Tibial artery (tissue), 4 donors: ENCODE data around the gene RPP14.

ENCODE experiments used
- DNase-seq, 2 donors: peaks; one replicate each; pipeline ENCODE4 v3.0.0-alpha.2; 2019
- H3K27ac ChIP-seq, 2 donors: fragments of 200-600 bp; sonication (generic) in 1 of 2; 1 replicate in 1 of 2; 2 replicates in 1 of 2; pipeline ENCODE4 v1.5.1; 2018 to 2019; ENCODE audit warnings: mild to moderate bottlenecking in 1 of 2
- H3K27me3 ChIP-seq, 2 donors: fragments of 200-600 bp; sonication (generic) in 1 of 2; one replicate each; pipeline versions ENCODE4 v1.5.1 to v1.6.0; 2016 to 2019
- H3K36me3 ChIP-seq, 3 donors: fragments of 200-600 bp; sonication (generic) in 2 of 3; one replicate each; pipeline ENCODE4 v1.5.1; 2016 to 2019; ENCODE audit warnings: mild to moderate bottlenecking in 2 of 3
- H3K4me1 ChIP-seq, 4 donors: fragments of 200-600 bp; sonication (generic) in 2 of 4; 1 replicate in 3 of 4; 2 replicates in 1 of 4; pipeline ENCODE4 v1.5.1; 2016 to 2019
- H3K4me3 ChIP-seq, 2 donors: fragments of 200-600 bp; sonication (generic) in 1 of 2; 1 replicate in 1 of 2; 2 replicates in 1 of 2; pipeline ENCODE4 v1.5.1; 2018 to 2019; ENCODE audit warnings: mild to moderate bottlenecking in 2 of 2
- H3K9me3 ChIP-seq, 3 donors: fragments of 200-600 bp; sonication (generic) in 1 of 3; one replicate each; pipeline ENCODE4 v1.5.1; 2016 to 2019
- CTCF ChIP-seq, 2 experiments: fragments of 200-600 bp in 1 of 2; fragments of 450-650 bp in 1 of 2; IDR thresholded peaks; one replicate each; pipeline ENCODE4 v1.5.1; 2017 to 2019; ENCODE audit warnings: antibody characterized with exemption in 2 of 2, mild to moderate bottlenecking in 1 of 2, moderate library complexity in 1 of 2
- intact Hi-C: fragments of 100-400 bp; cut with DNase I; formaldehyde crosslinking; loops from one replicate; pipeline ENCODE4 v1.15.0; 2023; ENCODE audit warnings: low total_unique reads

Gene RPP14

DNA sequence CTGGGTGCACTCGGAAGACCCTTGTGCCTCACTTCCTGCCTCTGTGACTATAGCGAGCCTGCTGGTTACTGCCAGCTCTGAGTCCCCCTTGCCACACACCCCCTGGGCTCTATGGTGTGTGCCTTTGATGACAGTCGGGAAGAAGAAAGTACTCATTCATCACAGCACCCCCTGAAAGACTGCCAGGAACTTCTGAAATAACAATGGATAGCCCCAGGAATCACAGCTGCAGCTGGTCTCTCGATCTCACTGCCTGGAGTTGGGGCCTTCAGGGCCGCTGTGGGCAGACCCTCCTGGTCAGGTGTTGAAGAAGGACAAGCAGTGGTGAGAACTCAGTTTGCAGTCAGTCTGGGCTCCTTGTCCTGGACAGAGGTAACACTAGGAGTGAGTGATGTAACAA is 9.8 kb upstream of the RPP14 start:
- no peak overlapping the region for H3K4me3 ChIP-seq
- no peaks in the 10 kb centered on the region for H3K9me3 ChIP-seq
- peaks cover 0 to 19% of the 10 kb centered on the region in 2 donors for H3K27me3 ChIP-seq
- no peaks in the 10 kb centered on the region for H3K4me1 ChIP-seq
- DNase-seq = no peak
- intact Hi-C loops = loop anchor here (5.0 kb wide), 1 partner anchor 119 kb away; no protein-coding TSS in a partner anchor
- no peak overlapping the region for H3K27ac ChIP-seq
- TF ChIP-seq CTCF (IDR thresholded peaks at IDR 0.05) = no peak
- H3K36me3 ChIP-seq = peaks cover 0 to 12% (median 0%) of the 10 kb centered on the region in 3 donors

- H3K4me3 ChIP-seq = no peak overlapping the region
- H3K9me3 ChIP-seq = no peaks in the 10 kb centered on the region
- DNase-seq = no peak
- peaks cover 0 to 19% of the 10 kb centered on the region in 2 donors for H3K27me3 ChIP-seq
- no peaks in the 10 kb centered on the region for H3K4me1 ChIP-seq
- H3K27ac ChIP-seq = no peak overlapping the region
- H3K36me3 ChIP-seq = peaks cover 0 to 12% (median 0%) of the 10 kb centered on the region in 3 donors
- TF ChIP-seq CTCF (IDR thresholded peaks at IDR 0.05) = no peak
- intact Hi-C loops = loop anchor here (5.0 kb wide), 1 partner anchor 120 kb away; no protein-coding TSS in a partner anchor
These were observed 9.2 kb upstream of the RPP14 start for GRCh38 chr3:58296843-58297242.

GRCh38 chr3:58298190-58298589 is 7.9 kb upstream of the RPP14 start:
- intact Hi-C loops = loop anchor here (5.0 kb wide), 1 partner anchor 121 kb away; no protein-coding TSS in a partner anchor
- no peak for TF ChIP-seq CTCF (IDR thresholded peaks at IDR 0.05)
- peaks cover 0 to 19% of the 10 kb centered on the region in 2 donors for H3K27me3 ChIP-seq
- no peak overlapping the region for H3K27ac ChIP-seq
- no peak for DNase-seq
- no peak overlapping the region for H3K4me3 ChIP-seq
- no peaks in the 10 kb centered on the region for H3K9me3 ChIP-seq
- peaks cover 0 to 6% (median 0%) of the 10 kb centered on the region in 3 donors for H3K36me3 ChIP-seq
- no peaks in the 10 kb centered on the region for H3K4me1 ChIP-seq

DNA sequence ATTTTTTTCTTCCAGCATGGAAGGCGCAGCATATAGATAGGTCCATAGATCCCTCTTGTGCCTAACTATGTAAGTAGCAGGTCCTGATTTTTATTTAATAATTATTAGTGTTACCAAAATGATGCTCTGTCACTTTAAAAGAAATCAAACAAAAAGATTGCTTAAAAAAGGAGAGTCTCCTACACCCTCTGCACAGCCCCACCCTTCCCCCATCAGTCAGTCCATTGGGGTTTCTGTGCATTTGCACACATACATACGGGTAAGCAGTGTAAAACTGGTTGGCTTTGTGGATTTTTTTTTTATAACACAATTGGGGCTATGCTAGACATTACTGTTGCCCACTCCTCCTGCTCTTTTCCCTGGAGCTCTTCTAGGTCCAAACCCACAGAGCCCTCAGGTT is 7.0 kb upstream of the RPP14 start:
- Histone ChIP-seq H3K36me3 (no peaks in the 10 kb centered on the region), H3K9me3 (no peaks in the 10 kb centered on the region), H3K27me3 (peaks cover 0 to 19% of the 10 kb centered on the region in 2 donors), H3K27ac (no peak overlapping the region), H3K4me3 (no peak overlapping the region), H3K4me1 (no peaks in the 10 kb centered on the region)
- intact Hi-C loops = loop anchor here (5.0 kb wide), 1 partner anchor 122 kb away; no protein-coding TSS in a partner anchor
- no peak for TF ChIP-seq CTCF (IDR thresholded peaks at IDR 0.05)
- DNase-seq = no peak

DNA sequence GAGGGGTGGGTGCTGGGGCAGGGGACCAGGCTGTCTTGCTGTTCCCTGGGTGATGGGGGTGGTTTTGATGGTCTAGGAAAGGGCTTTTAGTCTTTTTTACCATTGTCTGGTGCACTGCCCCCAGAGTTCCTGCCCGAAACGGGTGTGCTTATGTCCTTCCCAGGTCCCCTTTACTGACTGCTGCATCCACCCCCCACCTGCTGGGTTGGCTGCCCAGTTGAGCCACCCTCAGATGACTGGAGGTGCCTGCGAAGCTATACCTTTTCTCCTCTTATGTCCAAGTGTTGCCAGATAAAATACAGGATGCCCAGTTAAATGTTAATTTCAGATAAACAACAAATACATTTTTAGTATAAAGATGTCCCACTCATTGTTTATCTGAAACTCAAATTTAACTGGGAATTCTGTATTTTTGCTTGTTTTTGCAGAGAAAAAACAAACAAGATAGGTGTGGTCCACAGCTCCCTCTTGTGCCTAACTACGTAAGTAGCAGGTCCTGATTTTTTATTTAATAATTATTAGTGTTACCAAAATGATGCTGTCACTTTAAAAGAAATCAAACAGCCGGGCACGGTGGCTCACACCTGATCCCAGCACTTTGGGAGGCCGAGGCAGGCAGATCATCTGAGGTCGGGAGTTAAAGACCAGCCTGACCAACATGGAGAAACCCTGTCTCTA is 6.1 kb upstream of the RPP14 start:
- Histone ChIP-seq H3K36me3 (no peaks in the 10 kb centered on the region), H3K4me3 (no peak overlapping the region), H3K4me1 (no peaks in the 10 kb centered on the region), H3K27me3 (peaks cover 0 to 19% of the 10 kb centered on the region in 2 donors), H3K9me3 (no peaks in the 10 kb centered on the region), H3K27ac (no peak overlapping the region)
- peak; percentile 49 to 61 for TF ChIP-seq CTCF (IDR thresholded peaks at IDR 0.05)
- intact Hi-C loops = loop anchor here (5.0 kb wide), 2 partner anchors 108 to 123 kb away; no protein-coding TSS in a partner anchor
- no peak for DNase-seq
